ENCODE results near the gene AKR1B1.

AKR1B1 gene

DNA sequence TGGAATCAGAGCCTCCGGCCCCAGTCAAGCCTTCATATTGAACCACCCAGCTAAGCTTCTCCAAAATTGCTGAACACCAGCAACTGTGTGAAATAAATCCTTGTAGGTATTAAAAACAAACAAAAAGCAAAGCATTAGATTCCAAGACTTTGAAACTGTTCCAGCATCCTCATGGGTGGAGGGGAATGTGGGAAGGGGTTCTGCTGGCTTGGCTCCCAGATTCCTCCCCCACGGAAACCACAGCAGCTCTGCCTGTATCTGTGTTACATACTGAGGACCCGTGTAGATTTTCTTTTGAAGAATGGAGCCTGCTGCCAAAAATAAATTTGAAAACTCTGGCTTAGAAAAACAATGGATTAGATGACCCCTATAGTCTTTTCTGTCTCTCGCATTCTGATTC is 20.0 kb downstream of the AKR1B1 start:
- no peak overlapping the region for H3K4ac ChIP-seq (ENCODE audit: low read depth in 1 of 2, low read length in 2 of 2)
- peaks cover 21% of the 10 kb centered on the region for H3K9me3 ChIP-seq (ENCODE audit: control insufficient read depth, low read length)
- H3K23ac ChIP-seq (ENCODE audit: low read length in 2 of 2): no peak overlapping the region
- peaks cover 3% of the 10 kb centered on the region for H3K4me1 ChIP-seq (ENCODE audit: control insufficient read depth, insufficient read depth, low read depth, low read length)
- H2BK12ac ChIP-seq (ENCODE audit: low read length in 2 of 2): no peak overlapping the region
- no peaks in the 10 kb centered on the region for H3K79me1 ChIP-seq (replicated peaks; ENCODE audit: low read length, poor library complexity, severe bottlenecking)
- H2BK15ac ChIP-seq (ENCODE audit: low read depth, poor library complexity, severe bottlenecking): no peak overlapping the region
- H4K8ac ChIP-seq (ENCODE audit: low read length): no peak overlapping the region
- H3K36me3 ChIP-seq (ENCODE audit: control insufficient read depth in 1 of 2, insufficient read depth in 2 of 2, low read depth in 1 of 2, low read length in 2 of 2): peaks cover 37 to 56% of the 10 kb centered on the region in 2 experiments
- no peak overlapping the region for H2BK5ac ChIP-seq (ENCODE audit: low read depth, low read length, poor library complexity, severe bottlenecking)
- DNase-seq: no peak
- no peak overlapping the region for H2AFZ ChIP-seq (ENCODE audit: low read depth, low read length)
- no peak overlapping the region for H2AK5ac ChIP-seq (ENCODE audit: low read length, severe bottlenecking)
- WGBS: 100% methylated on average over 2 of the region's 4 CpGs
- H2BK120ac ChIP-seq (ENCODE audit: low read depth, low read length): no peak overlapping the region
- no peak overlapping the region for H3K14ac ChIP-seq (ENCODE audit: low read length in 2 of 2)
- no peak overlapping the region for H4K91ac ChIP-seq (ENCODE audit: low read length)
- no peak overlapping the region for H3K18ac ChIP-seq (ENCODE audit: low read depth in 1 of 2, low read length in 2 of 2)
- no peak overlapping the region for H3K4me3 ChIP-seq (ENCODE audit: insufficient read depth in 1 of 2, low read depth in 1 of 2, low read length in 2 of 2)
- no peak overlapping the region for H3K27ac ChIP-seq (ENCODE audit: low read length, poor library complexity, severe bottlenecking)
- no peaks in the 10 kb centered on the region for H3K27me3 ChIP-seq (ENCODE audit: control insufficient read depth in 1 of 2, insufficient read depth in 1 of 2, low read length in 2 of 2)
- H3K4me2 ChIP-seq (ENCODE audit: low read length, poor library complexity, severe bottlenecking): no peak overlapping the region
- H3K9ac ChIP-seq (ENCODE audit: low read length): no peak overlapping the region

DNA sequence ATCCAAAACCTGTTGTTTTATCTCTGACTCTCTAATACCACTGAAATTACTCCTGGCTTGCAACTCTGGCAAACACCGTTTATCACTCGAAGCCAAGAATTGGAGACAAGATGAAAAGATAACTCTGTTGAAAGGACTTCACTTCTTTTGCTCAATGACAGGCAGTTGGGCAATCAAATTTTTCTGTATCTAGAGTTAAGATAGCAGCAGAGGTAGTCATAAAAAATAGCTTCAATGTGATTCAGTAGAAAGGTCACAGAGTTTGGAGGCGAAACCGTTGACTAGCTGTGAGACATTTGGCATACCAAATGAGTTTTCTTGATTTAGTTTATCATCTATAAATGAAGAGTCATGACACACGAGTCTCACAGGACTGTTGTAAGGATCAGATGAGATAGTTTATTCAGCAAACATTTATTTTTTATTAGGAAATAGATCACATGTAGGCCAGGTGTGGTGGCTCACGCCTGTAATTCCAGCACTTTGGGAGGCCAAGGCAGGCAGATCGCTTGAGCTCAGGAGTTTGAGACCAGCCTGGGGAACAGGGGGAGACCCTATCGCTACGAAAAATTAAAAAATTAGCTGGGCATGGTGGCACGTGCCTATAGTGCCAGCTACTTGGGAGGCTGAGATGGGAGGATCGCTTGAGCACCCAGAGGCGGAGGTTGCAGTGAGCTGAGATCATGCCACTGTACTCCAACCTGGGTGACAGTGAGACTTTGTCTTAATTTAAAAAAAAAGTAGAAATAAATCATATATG is 23.6 kb downstream of the AKR1B1 start:
- Histone ChIP-seq H3K4me1 (ENCODE audit: control insufficient read depth, insufficient read depth, low read depth, low read length) (peaks cover 7% of the 10 kb centered on the region), H3K27ac (ENCODE audit: low read length, poor library complexity, severe bottlenecking) (no peak overlapping the region), H3K36me3 (ENCODE audit: control insufficient read depth in 1 of 2, insufficient read depth in 2 of 2, low read depth in 1 of 2, low read length in 2 of 2) (peaks cover 5 to 20% of the 10 kb centered on the region in 2 experiments), H3K27me3 (ENCODE audit: control insufficient read depth in 1 of 2, insufficient read depth in 1 of 2, low read length in 2 of 2) (no peaks in the 10 kb centered on the region), H2BK120ac (ENCODE audit: low read depth, low read length) (no peak overlapping the region), H3K79me1 (replicated peaks; ENCODE audit: low read length, poor library complexity, severe bottlenecking) (no peaks in the 10 kb centered on the region), H2BK12ac (ENCODE audit: low read length in 2 of 2) (no peak overlapping the region), H2AFZ (ENCODE audit: low read depth, low read length) (no peak overlapping the region), H3K9me3 (ENCODE audit: control insufficient read depth, low read length) (peaks cover 18% of the 10 kb centered on the region), H3K4me2 (ENCODE audit: low read length, poor library complexity, severe bottlenecking) (no peak overlapping the region), H2BK5ac (ENCODE audit: low read depth, low read length, poor library complexity, severe bottlenecking) (no peak overlapping the region), H3K18ac (ENCODE audit: low read depth in 1 of 2, low read length in 2 of 2) (no peak overlapping the region), H3K14ac (ENCODE audit: low read length in 2 of 2) (no peak overlapping the region), H3K9ac (ENCODE audit: low read length) (peak overlapping the region; percentile 21), H3K4me3 (ENCODE audit: insufficient read depth in 1 of 2, low read depth in 1 of 2, low read length in 2 of 2) (no peak overlapping the region), H4K91ac (ENCODE audit: low read length) (no peak overlapping the region), H2BK15ac (ENCODE audit: low read depth, poor library complexity, severe bottlenecking) (no peak overlapping the region), H4K8ac (ENCODE audit: low read length) (no peak overlapping the region), H2AK5ac (ENCODE audit: low read length, severe bottlenecking) (no peak overlapping the region), H3K23ac (ENCODE audit: low read length in 2 of 2) (no peak overlapping the region), H3K4ac (ENCODE audit: low read depth in 1 of 2, low read length in 2 of 2) (no peak overlapping the region)
- WGBS: 90% methylated on average over 11 of the region's 12 CpGs
- no peak for DNase-seq

DNA sequence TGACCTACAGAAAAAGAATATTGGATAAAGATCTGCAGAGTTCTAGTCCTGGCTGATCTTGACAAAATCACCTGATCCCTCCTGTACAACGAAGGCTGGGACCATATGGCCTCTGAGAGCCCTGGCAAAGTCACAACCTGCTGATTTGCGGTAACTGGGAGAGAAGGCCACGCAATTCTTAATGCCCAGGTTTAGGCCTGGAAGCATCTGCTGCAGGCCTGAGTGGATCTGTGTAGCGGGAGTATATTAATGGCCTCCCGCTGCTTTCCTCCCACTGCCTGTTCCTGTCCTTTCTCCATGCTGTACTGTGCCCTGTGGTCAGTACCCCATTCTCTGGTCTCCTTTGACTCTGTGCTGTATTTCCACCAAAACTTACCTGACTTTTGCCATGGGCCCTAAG is 24.2 kb downstream of the AKR1B1 start:
- Histone ChIP-seq H4K8ac (ENCODE audit: low read length) (peak overlapping the region; percentile 66), H3K14ac (ENCODE audit: low read length in 2 of 2) (no peak overlapping the region), H3K23ac (ENCODE audit: low read length in 2 of 2) (no peak overlapping the region), H3K9ac (ENCODE audit: low read length) (peak overlapping the region; percentile 21), H3K4me1 (ENCODE audit: control insufficient read depth, insufficient read depth, low read depth, low read length) (peaks cover 7% of the 10 kb centered on the region), H3K27me3 (ENCODE audit: control insufficient read depth in 1 of 2, insufficient read depth in 1 of 2, low read length in 2 of 2) (no peaks in the 10 kb centered on the region), H3K4me3 (ENCODE audit: insufficient read depth in 1 of 2, low read depth in 1 of 2, low read length in 2 of 2) (no peak overlapping the region), H3K79me1 (replicated peaks; ENCODE audit: low read length, poor library complexity, severe bottlenecking) (no peaks in the 10 kb centered on the region), H3K4me2 (ENCODE audit: low read length, poor library complexity, severe bottlenecking) (no peak overlapping the region), H3K36me3 (ENCODE audit: control insufficient read depth in 1 of 2, insufficient read depth in 2 of 2, low read depth in 1 of 2, low read length in 2 of 2) (peaks cover 0 to 14% of the 10 kb centered on the region in 2 experiments), H3K27ac (ENCODE audit: low read length, poor library complexity, severe bottlenecking) (no peak overlapping the region), H3K18ac (ENCODE audit: low read depth in 1 of 2, low read length in 2 of 2) (no peak overlapping the region), H2BK12ac (ENCODE audit: low read length in 2 of 2) (peak overlapping the region in 1 of 2 experiments; percentile 45), H2AK5ac (ENCODE audit: low read length, severe bottlenecking) (no peak overlapping the region), H2AFZ (ENCODE audit: low read depth, low read length) (no peak overlapping the region), H2BK120ac (ENCODE audit: low read depth, low read length) (no peak overlapping the region), H3K9me3 (ENCODE audit: control insufficient read depth, low read length) (peaks cover 18% of the 10 kb centered on the region), H2BK15ac (ENCODE audit: low read depth, poor library complexity, severe bottlenecking) (no peak overlapping the region), H3K4ac (ENCODE audit: low read depth in 1 of 2, low read length in 2 of 2) (no peak overlapping the region), H4K91ac (ENCODE audit: low read length) (no peak overlapping the region), H2BK5ac (ENCODE audit: low read depth, low read length, poor library complexity, severe bottlenecking) (no peak overlapping the region)
- over 99% methylated on average over 5 of the region's 5 CpGs for WGBS
- DNase-seq: no peak

DNA sequence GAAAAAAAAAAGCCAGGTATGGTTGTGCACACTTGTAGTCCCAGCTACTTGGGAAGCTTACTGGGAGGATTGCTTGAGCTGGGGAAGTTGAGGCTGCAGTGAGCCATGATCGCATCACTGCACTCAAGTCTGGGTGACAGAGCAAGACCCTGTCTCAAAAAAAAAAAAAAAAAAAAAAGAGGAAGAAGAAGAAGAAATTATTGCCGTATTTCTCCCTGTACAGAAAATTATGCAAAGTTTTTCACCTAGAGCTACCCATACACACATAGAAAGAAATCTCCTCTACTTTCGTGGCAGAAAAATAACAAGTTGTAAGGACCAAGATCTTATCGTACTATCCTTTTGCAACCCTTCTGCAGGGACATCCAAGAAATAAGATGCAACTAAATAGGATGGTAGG is 25.5 kb downstream of the AKR1B1 start:
- Histone ChIP-seq H3K79me1 (replicated peaks; ENCODE audit: low read length, poor library complexity, severe bottlenecking) (no peaks in the 10 kb centered on the region), H3K18ac (ENCODE audit: low read depth in 1 of 2, low read length in 2 of 2) (no peak overlapping the region), H2BK15ac (ENCODE audit: low read depth, poor library complexity, severe bottlenecking) (no peak overlapping the region), H2BK12ac (ENCODE audit: low read length in 2 of 2) (no peak overlapping the region), H2BK5ac (ENCODE audit: low read depth, low read length, poor library complexity, severe bottlenecking) (no peak overlapping the region), H3K36me3 (ENCODE audit: control insufficient read depth in 1 of 2, insufficient read depth in 2 of 2, low read depth in 1 of 2, low read length in 2 of 2) (peaks cover 0 to 2% of the 10 kb centered on the region in 2 experiments), H3K9ac (ENCODE audit: low read length) (no peak overlapping the region), H2AK5ac (ENCODE audit: low read length, severe bottlenecking) (no peak overlapping the region), H3K4me3 (ENCODE audit: insufficient read depth in 1 of 2, low read depth in 1 of 2, low read length in 2 of 2) (no peak overlapping the region), H3K4ac (ENCODE audit: low read depth in 1 of 2, low read length in 2 of 2) (no peak overlapping the region), H3K27ac (ENCODE audit: low read length, poor library complexity, severe bottlenecking) (no peak overlapping the region), H3K9me3 (ENCODE audit: control insufficient read depth, low read length) (peaks cover 10% of the 10 kb centered on the region), H4K8ac (ENCODE audit: low read length) (no peak overlapping the region), H2AFZ (ENCODE audit: low read depth, low read length) (no peak overlapping the region), H3K23ac (ENCODE audit: low read length in 2 of 2) (no peak overlapping the region), H4K91ac (ENCODE audit: low read length) (no peak overlapping the region), H2BK120ac (ENCODE audit: low read depth, low read length) (no peak overlapping the region), H3K4me1 (ENCODE audit: control insufficient read depth, insufficient read depth, low read depth, low read length) (peaks cover 7% of the 10 kb centered on the region), H3K4me2 (ENCODE audit: low read length, poor library complexity, severe bottlenecking) (no peak overlapping the region), H3K14ac (ENCODE audit: low read length in 2 of 2) (no peak overlapping the region), H3K27me3 (ENCODE audit: control insufficient read depth in 1 of 2, insufficient read depth in 1 of 2, low read length in 2 of 2) (no peaks in the 10 kb centered on the region)
- no peak for DNase-seq
- WGBS: 86% methylated on average over 3 of the region's 4 CpGs
